ENCODE data around the gene DNMT3L. TPM values are rescaled to one million over a fixed set of nuclear protein-coding genes. Genes with fewer than 3 reads are reported as not detected.
"Not testable (repeated sequence)": the region's sequence is repeated elsewhere in the genome, so short reads cannot be mapped to it uniquely, and the experiment has no call there.

Gene DNMT3L
- total RNA-seq, 4 donors from 2014 or later: not detected

- no peak overlapping the region for H3K4me3 ChIP-seq
- H3K9me3 ChIP-seq: no peaks in the 10 kb centered on the region
- H3K4me1 ChIP-seq: peaks cover 0 to 11% (median 0%) of the 10 kb centered on the region in 3 donors
- no peaks in the 10 kb centered on the region for H3K36me3 ChIP-seq
- H3K27me3 ChIP-seq: peaks cover 61% of the 10 kb centered on the region
- no peak overlapping the region for H3K27ac ChIP-seq
- TF ChIP-seq POLR2AphosphoS5 (IDR thresholded peaks at IDR 0.05) (no peak), POLR2A (IDR thresholded peaks at IDR 0.05) (no peak), EP300 (IDR thresholded peaks at IDR 0.05) (no peak)
- TF ChIP-seq, protein P1, sequence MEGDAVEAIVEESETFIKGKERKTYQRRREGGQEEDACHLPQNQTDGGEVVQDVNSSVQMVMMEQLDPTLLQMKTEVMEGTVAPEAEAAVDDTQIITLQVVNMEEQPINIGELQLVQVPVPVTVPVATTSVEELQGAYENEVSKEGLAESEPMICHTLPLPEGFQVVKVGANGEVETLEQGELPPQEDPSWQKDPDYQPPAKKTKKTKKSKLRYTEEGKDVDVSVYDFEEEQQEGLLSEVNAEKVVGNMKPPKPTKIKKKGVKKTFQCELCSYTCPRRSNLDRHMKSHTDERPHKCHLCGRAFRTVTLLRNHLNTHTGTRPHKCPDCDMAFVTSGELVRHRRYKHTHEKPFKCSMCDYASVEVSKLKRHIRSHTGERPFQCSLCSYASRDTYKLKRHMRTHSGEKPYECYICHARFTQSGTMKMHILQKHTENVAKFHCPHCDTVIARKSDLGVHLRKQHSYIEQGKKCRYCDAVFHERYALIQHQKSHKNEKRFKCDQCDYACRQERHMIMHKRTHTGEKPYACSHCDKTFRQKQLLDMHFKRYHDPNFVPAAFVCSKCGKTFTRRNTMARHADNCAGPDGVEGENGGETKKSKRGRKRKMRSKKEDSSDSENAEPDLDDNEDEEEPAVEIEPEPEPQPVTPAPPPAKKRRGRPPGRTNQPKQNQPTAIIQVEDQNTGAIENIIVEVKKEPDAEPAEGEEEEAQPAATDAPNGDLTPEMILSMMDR (IDR thresholded peaks at IDR 0.05): no peak
- no peak for ATAC-seq
- WGBS, 2 donors (ENCODE audit: low coverage in 1 of 2): no CpG with 5 or more reads among the region's 31 CpGs
Observed at GRCh38 chr21:44286716-44287632, 25.3 kb upstream of the DNMT3L start.

DNA sequence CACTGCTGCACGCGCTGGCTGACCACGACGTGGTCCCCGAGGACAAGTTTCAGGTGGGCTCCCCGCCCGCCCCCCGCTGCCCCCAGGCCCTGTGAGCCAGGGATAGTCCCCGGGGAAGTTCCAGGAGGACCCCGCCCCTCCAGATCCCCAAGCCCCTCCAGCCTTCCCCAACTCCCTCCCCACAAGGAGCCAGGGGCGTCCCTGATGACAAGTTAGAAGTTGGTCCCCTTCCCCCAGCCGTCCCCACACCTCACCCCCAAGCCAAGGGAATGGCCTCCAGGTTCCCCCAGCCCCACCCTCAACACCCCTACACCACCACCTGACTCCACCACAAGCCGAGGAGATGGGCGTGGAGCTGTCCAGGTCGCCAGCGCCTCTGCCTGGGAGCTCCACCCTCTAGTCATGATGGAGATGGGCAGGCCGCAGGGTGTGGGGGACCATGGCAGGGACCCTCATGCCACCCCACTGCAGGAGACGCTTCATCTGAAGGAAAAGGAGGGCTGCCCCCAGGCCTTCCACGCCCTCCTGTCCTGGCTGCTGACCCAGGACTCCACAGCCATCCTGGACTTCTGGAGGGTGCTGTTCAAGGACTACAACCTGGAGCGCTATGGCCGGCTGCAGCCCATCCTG is 24.5 kb upstream of the DNMT3L start:
- Histone ChIP-seq H3K9me3 (no peaks in the 10 kb centered on the region), H3K36me3 (no peaks in the 10 kb centered on the region), H3K4me3 (peak overlapping the region in 1 of 2 donors; percentile 34), H3K4me1 (peaks cover 0 to 11% (median 0%) of the 10 kb centered on the region in 3 donors), H3K27me3 (peaks cover 61% of the 10 kb centered on the region), H3K27ac (no peak overlapping the region)
- no CpG with 5 or more reads among the region's 21 CpGs for WGBS, 2 donors (ENCODE audit: low coverage in 1 of 2)
- no peak for TF ChIP-seq EP300 (IDR thresholded peaks at IDR 0.05)
- no peak for TF ChIP-seq POLR2AphosphoS5 (IDR thresholded peaks at IDR 0.05)
- TF ChIP-seq POLR2A (IDR thresholded peaks at IDR 0.05): no peak
- TF ChIP-seq, protein P1 (IDR thresholded peaks at IDR 0.05): no peak
- no peak for ATAC-seq

DNA sequence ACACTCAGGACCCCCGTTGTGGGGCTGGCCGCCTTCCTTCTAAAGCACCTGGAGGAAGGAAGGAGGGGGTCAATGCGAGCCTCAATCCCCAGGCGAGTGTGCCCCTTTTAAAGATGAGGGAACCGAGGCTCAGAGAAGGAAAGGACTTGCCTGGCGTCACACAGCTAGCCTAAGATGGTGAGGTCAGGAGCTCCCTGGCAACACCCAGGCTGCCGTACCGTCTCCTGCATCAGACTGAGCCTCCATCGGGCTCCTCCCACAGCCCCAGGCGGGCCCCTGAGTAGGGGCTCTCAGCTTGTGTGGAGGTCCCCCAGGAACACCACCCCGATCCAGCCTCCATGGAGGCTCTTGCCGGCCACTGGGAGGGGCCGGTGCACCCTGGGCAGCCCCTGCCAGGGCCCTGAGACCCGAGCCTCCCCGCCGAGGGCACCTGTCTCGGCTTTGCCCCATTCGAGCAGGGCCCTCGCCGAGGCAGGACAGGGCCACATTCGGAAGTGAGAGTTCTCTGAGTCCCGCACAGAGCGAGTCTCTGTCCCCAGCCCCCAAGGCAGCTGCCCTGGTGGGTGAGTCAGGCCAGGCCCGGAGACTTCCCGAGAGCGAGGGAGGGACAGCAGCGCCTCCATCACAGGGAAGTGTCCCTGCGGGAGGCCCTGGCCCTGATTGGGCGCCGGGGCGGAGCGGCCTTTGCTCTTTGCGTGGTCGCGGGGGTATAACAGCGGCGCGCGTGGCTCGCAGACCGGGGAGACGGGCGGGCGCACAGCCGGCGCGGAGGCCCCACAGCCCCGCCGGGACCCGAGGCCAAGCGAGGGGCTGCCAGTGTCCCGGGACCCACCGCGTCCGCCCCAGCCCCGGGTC is 23.7 kb upstream of the DNMT3L start, which contains the start of gene AIRE:
TSS of gene AIRE (plus strand) at position 739 of the 855 bp plus-strand sequence. CDS start 131 bp downstream, outside the sequence.
- TF ChIP-seq, protein P1 (IDR thresholded peaks at IDR 0.05): no peak
- peaks cover 0 to 11% (median 0%) of the 10 kb centered on the region in 3 donors for H3K4me1 ChIP-seq
- peak within 1 kb of the TSS in 1 of 2 donors; percentile 34 for H3K4me3 ChIP-seq
- WGBS, 2 donors (ENCODE audit: low coverage in 1 of 2): 88% methylated on average over 5 of the region's 56 CpGs; no CpG with 5 or more reads in 1 of the 2 donors
- peaks cover 61% of the 10 kb centered on the region for H3K27me3 ChIP-seq
- no peaks in the 10 kb centered on the region for H3K9me3 ChIP-seq
- H3K36me3 ChIP-seq: no peaks in the 10 kb centered on the region
- H3K27ac ChIP-seq: no peak within 1 kb of the TSS
- no peak for ATAC-seq

GRCh38 chr21:44283948-44284347 is 22.3 kb upstream of the DNMT3L start:
- Histone ChIP-seq H3K9me3 (no peaks in the 10 kb centered on the region), H3K36me3 (no peaks in the 10 kb centered on the region), H3K27me3 (peaks cover 57% of the 10 kb centered on the region), H3K27ac (no peak overlapping the region), H3K4me1 (peaks cover 0 to 11% (median 0%) of the 10 kb centered on the region in 3 donors), H3K4me3 (no peak overlapping the region)
- TF ChIP-seq, protein P1 (IDR thresholded peaks at IDR 0.05): no peak
- TF ChIP-seq EP300 (IDR thresholded peaks at IDR 0.05): no peak
- TF ChIP-seq POLR2A (IDR thresholded peaks at IDR 0.05): no peak
- no peak for TF ChIP-seq POLR2AphosphoS5 (IDR thresholded peaks at IDR 0.05)
- no peak for ATAC-seq
- no CpG with 5 or more reads among the region's 11 CpGs for WGBS, 2 donors (ENCODE audit: low coverage in 1 of 2)

- not testable (repeated sequence) for ATAC-seq, H3K27ac ChIP-seq, H3K36me3 ChIP-seq, H3K9me3 ChIP-seq, H3K4me3 ChIP-seq
- 46 to 73% methylated on average over 2 to 6 of the region's 11 CpGs for WGBS, 2 donors (ENCODE audit: low coverage in 1 of 2)
- peaks cover 0 to 11% (median 0%) of the 10 kb centered on the region in 3 donors for H3K4me1 ChIP-seq
- peaks cover 50% of the 10 kb centered on the region for H3K27me3 ChIP-seq
Observed at GRCh38 chr21:44283211-44283785, 21.6 kb upstream of the DNMT3L start.
